Loucy (cell line): ENCODE measurements around the gene MMP17.

ENCODE experiments used
- CTCF ChIP-seq: fragments of 200-600 bp; sonication (generic); conservative IDR thresholded peaks from 2 replicates; pipeline ENCODE4 v1.5.1; 2014; ENCODE audit warnings: mild to moderate bottlenecking, antibody characterized with exemption, low read length
- EZH2phosphoT487 ChIP-seq: fragments of 200-600 bp; IDR thresholded peaks from 2 replicates; pipeline ENCODE4 v1.6.1; 2018; ENCODE audit warnings: antibody characterized with exemption, mild to moderate bottlenecking, moderate library complexity, borderline replicate concordance

DNA sequence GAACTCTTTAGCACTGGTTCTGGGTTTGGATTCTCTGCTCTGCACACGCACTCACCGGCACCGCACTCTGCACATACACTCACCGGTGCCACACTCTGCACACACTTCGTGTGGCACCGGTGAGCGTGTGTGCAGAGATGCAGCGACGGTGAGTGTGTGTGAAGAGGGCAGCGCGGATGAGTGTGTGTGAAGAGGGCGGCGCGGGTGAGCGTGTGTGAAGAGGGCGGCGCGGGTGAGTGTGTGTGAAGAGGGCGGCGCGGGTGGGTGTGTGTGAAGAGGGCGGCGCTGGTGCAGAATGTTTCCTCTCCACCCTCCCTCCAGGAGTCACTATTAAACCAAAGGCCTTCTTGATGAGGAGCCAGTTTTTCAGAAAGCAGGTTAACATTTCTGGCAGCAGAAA is 49.2 kb upstream of the MMP17 start:
- no peak for TF ChIP-seq CTCF
- TF ChIP-seq EZH2phosphoT487 = no peak
